GM12878 (cell line): Measurements from ENCODE around the gene ADGRE1. TPM values are rescaled to one million over a fixed set of nuclear protein-coding genes. Genes with fewer than 3 reads are reported as not detected.

Source experiments
- ATF7 ChIP-seq: fragments of 450-650 bp; IDR thresholded peaks from 2 replicates; pipeline ENCODE4 v1.6.1; 2016; ENCODE audit warnings: low read depth, mild to moderate bottlenecking
- CBFB ChIP-seq: IDR thresholded peaks from 2 replicates; pipeline ENCODE4 v1.6.1; 2016; ENCODE audit warnings: antibody characterized with exemption, low read depth
- CBX5 ChIP-seq: sonication (generic); IDR thresholded peaks from 2 replicates; pipeline ENCODE4 v1.6.1; 2016; ENCODE audit warnings: low read depth, moderate library complexity, mild to moderate bottlenecking, inconsistent platforms
- CHD1 ChIP-seq: IDR thresholded peaks from 2 replicates; pipeline ENCODE4 v1.6.1; 2012; ENCODE audit warnings: low read depth, low read length, improper control_type of control experiment
- CREM ChIP-seq: IDR thresholded peaks from 2 replicates; pipeline ENCODE4 v1.6.1; 2014; ENCODE audit warnings: antibody characterized with exemption, low read depth
- FOXM1 ChIP-seq: IDR thresholded peaks from 2 replicates; pipeline ENCODE4 v1.6.1; 2012; ENCODE audit warnings: low read depth, mild to moderate bottlenecking, inconsistent platforms, low read length, moderate library complexity
- HDAC2 ChIP-seq: fragments of 200-600 bp; sonication (generic); IDR thresholded peaks from 2 replicates; pipeline ENCODE4 v1.6.1; 2017
- HSF1 ChIP-seq: fragments of 150-350 bp; IDR thresholded peaks from 2 replicates; pipeline ENCODE4 v1.6.1; 2014; ENCODE audit warnings: mild to moderate bottlenecking, low read depth, low read length
- ZBTB40 ChIP-seq: fragments of 450-650 bp; IDR thresholded peaks from 2 replicates; pipeline ENCODE4 v1.6.1; 2016; ENCODE audit warnings: mild to moderate bottlenecking, moderate library complexity, borderline replicate concordance
- polyA plus RNA-seq, 11 experiments: library from polyadenylated mRNA; depleted of rRNA in 4 of 11; unstranded in 6 of 11; stranded (reverse) in 5 of 11; fragments of >200 nt; fragmentation: Nextera tagmentation in 4 of 11; fragmentation: Illumina TruSeq in 1 of 11; extraction: Ambion mirVana in 4 of 11; extraction: Trizol in 1 of 11; gene quantifications; 1 replicate in 1 of 11; 2 replicates in 10 of 11; pipeline versions ENCODE4 v1.2.1 to v1.2.3, GENCODE V29; 2011 to 2016; ENCODE audit warnings: inconsistent platforms in 2 of 11, missing spikeins in 2 of 11, low read depth in 1 of 11
- total RNA-seq, 4 experiments: library from RNA; depleted of rRNA in 3 of 4; stranded (reverse); fragments of >200 nt in 3 of 4; fragmentation: Illumina TruSeq in 1 of 4; extraction: Trizol in 1 of 4; gene quantifications; 2 replicates each; pipeline versions ENCODE4 v1.2.1 to v1.2.3, GENCODE V29; 2013 to 2021

Gene ADGRE1
- total and polyA plus RNA-seq, 10 of the 15 experiments (the other 5 are each of a cell fraction or from before 2014, with no cell fraction given), result 7.9 to 35.7 (median 9.9) TPM

GRCh38 chr19:6914321-6914720 is 26.9 kb downstream of the ADGRE1 start (continued):
- TF ChIP-seq ZBTB40 (no peak), CHD1 (no peak), ATF7 (no peak), HSF1 (no peak), CBFB (no peak), FOXM1 (no peak), CREM (no peak), CBX5 (no peak), HDAC2 (no peak)
